Central memory CD4-positive, alpha-beta T cell (primary cell): ENCODE data around the gene CLIC5.

Experiments used
- DNase-seq: peaks from one replicate; pipeline ENCODE4 v3.0.0; 2022
- total RNA-seq, 3 experiments: gene quantifications; one replicate each; lab custom pipeline; 2026; lab: John Stamatoyannopoulos, UW

CLIC5 gene
- 2.6 to 24.4 (median 11.0) reads per million in 3 experiments for total RNA-seq

- peak; percentile 23 for DNase-seq
These were observed at the start of gene CLIC5 for GRCh38 chr6:46015119-46015968. CLIC5 (minus strand) TSS chr6:46015860; CDS start chr6:46015542, 318 bp downstream.

- DNase-seq = no peak
These were observed 47.3 kb upstream of the CLIC5 start for GRCh38 chr6:46062991-46063390.

- no peak for DNase-seq
These were observed 46.7 kb upstream of the CLIC5 start for GRCh38 chr6:46062312-46062711.

GRCh38 chr6:46061497-46061896 is 45.8 kb upstream of the CLIC5 start:
- DNase-seq = no peak

- no peak for DNase-seq
These were observed 43.9 kb upstream of the CLIC5 start for GRCh38 chr6:46059608-46060007.

- no peak for DNase-seq
These were observed 43.3 kb upstream of the CLIC5 start for GRCh38 chr6:46058951-46059350.

GRCh38 chr6:46057792-46058191 is 42.1 kb upstream of the CLIC5 start:
- no peak for DNase-seq

GRCh38 chr6:46056906-46057529 is 41.4 kb upstream of the CLIC5 start:
- DNase-seq = no peak

- no peak for DNase-seq
These were observed 38.9 kb upstream of the CLIC5 start for GRCh38 chr6:46054516-46054915.

- no peak for DNase-seq
These were observed 37.6 kb upstream of the CLIC5 start for GRCh38 chr6:46053039-46053933.

- no peak for DNase-seq
These were observed 36.8 kb upstream of the CLIC5 start for GRCh38 chr6:46052479-46052878.

GRCh38 chr6:46051962-46052361 is 36.3 kb upstream of the CLIC5 start:
- DNase-seq = no peak

GRCh38 chr6:46050845-46051405 is 35.3 kb upstream of the CLIC5 start:
- no peak for DNase-seq

- no peak for DNase-seq
These were observed 33.1 kb upstream of the CLIC5 start for GRCh38 chr6:46048646-46049297.

GRCh38 chr6:46046558-46047174 is 31.0 kb upstream of the CLIC5 start:
- no peak for DNase-seq

- DNase-seq = no peak
These were observed 29.4 kb upstream of the CLIC5 start for GRCh38 chr6:46044881-46045617.

GRCh38 chr6:46042355-46042999 is 26.8 kb upstream of the CLIC5 start:
- no peak for DNase-seq

- DNase-seq = no peak
These were observed 24.6 kb upstream of the CLIC5 start for GRCh38 chr6:46040288-46040687.

GRCh38 chr6:46039646-46040045 is 24.0 kb upstream of the CLIC5 start:
- DNase-seq = no peak

GRCh38 chr6:46036911-46037310 is 21.3 kb upstream of the CLIC5 start:
- no peak for DNase-seq

- no peak for DNase-seq
These were observed 19.6 kb upstream of the CLIC5 start for GRCh38 chr6:46035242-46035641.
